Esophagus muscularis mucosa (tissue), 4 donors: ENCODE results near the gene GLIS1. TPM values are rescaled to one million over a fixed set of nuclear protein-coding genes. Genes with fewer than 3 reads are reported as not detected.

Experiments
- DNase-seq: peaks from one replicate; pipeline ENCODE4 v3.0.0-alpha.2; 2017; ENCODE audit errors: extremely low spot score
- H3K27ac ChIP-seq, 4 donors: fragments of 200-600 bp; sonication (generic); replicated peaks in 1 of 4; 1 replicate in 3 of 4; 2 replicates in 1 of 4; pipeline ENCODE4 v1.5.1; 2016 to 2019; ENCODE audit warnings: mild to moderate bottlenecking in 1 of 4
- H3K27me3 ChIP-seq, 4 donors: fragments of 200-600 bp; sonication (generic); one replicate each; pipeline versions ENCODE4 v1.5.1 to v1.6.0; 2016 to 2019
- H3K36me3 ChIP-seq, 4 donors: fragments of 200-600 bp; sonication (generic); one replicate each; pipeline ENCODE4 v1.5.1; 2016 to 2019
- H3K4me1 ChIP-seq, 4 donors: fragments of 200-600 bp; sonication (generic); one replicate each; pipeline ENCODE4 v1.5.1; 2016 to 2019
- H3K4me3 ChIP-seq, 4 donors: fragments of 200-600 bp; sonication (generic); 1 replicate in 2 of 4; 2 replicates in 2 of 4; pipeline ENCODE4 v1.5.1; 2016 to 2019; ENCODE audit warnings: mild to moderate bottlenecking in 4 of 4, moderate library complexity in 1 of 4
- H3K9me3 ChIP-seq, 4 donors: fragments of 200-600 bp; sonication (generic); 1 replicate in 3 of 4; 2 replicates in 1 of 4; pipeline ENCODE4 v1.5.1; 2016 to 2019
- EP300 ChIP-seq: sonication (generic); formaldehyde crosslinking; IDR thresholded peaks from one replicate; pipeline ENCODE4 v1.6.1; 2017; ENCODE audit warnings: antibody characterized with exemption
- POLR2A ChIP-seq: fragments of 450-650 bp; IDR thresholded peaks from one replicate; pipeline ENCODE4 v1.6.1; 2017; ENCODE audit warnings: antibody characterized with exemption, moderate library complexity, mild to moderate bottlenecking, low read depth
- POLR2AphosphoS5 ChIP-seq, 2 donors: sonication (generic); formaldehyde crosslinking; IDR thresholded peaks; one replicate each; pipeline ENCODE4 v1.6.1; 2017; ENCODE audit warnings: antibody characterized with exemption in 2 of 2
- WGBS: methylation state at CpG from one replicate; pipeline ENCODE4 v1.1.5; 2018; 5-methylcytosine and 5-hydroxymethylcytosine counted together
- intact Hi-C: fragments of 100-400 bp; cut with DNase I; formaldehyde crosslinking; loops from one replicate; pipeline ENCODE4 v1.15.1; 2023
- total RNA-seq, 4 donors: library from RNA; depleted of rRNA; stranded (reverse); fragments of >200 nt; gene quantifications; one replicate each; pipeline versions ENCODE4 v1.1.0 to v1.2.1, GENCODE V29; 2016
- TF ChIP-seq, protein P1 (sequence below), 3 experiments: fragments of 200-600 bp in 2 of 3; fragments of 450-650 bp in 1 of 3; sonication (generic) in 2 of 3; IDR thresholded peaks; one replicate each; pipeline ENCODE4 v1.5.1; 2017 to 2019; ENCODE audit warnings: antibody characterized with exemption in 3 of 3, mild to moderate bottlenecking in 2 of 3, moderate library complexity in 1 of 3

The GLIS1 gene
- total RNA-seq, 4 donors from 2014 or later = 0.17 to 0.42 TPM; not detected in 2

DNA sequence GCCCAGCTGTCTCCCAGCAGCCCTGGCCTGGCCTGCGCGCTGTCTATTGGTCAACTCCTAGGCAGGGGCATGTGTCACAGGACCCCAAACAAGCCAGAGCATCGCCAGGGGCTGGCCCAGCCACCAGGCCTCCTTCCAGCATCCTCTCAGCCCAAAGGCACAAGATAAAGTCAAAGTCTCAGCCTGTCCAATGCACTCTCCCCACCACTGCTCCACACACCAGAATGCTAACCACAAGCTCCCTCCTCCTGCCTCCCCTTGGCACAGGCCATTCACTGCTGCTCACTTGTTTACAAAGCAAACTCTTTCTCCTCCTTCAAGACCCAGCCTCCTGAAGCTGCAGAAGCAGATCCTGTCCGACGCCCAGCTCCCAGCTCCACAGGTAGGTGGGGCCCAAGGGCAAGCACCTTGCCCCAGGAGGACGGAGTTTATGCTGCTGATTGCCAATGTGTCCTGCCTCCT lies 146.4 kb downstream of the GLIS1 start:
- DNase-seq = no peak
- intact Hi-C loops = no loop called here
- H3K4me1 ChIP-seq = peaks cover 0 to 11% (median 1%) of the 10 kb centered on the region in 4 donors
- no peak overlapping the region for H3K27ac ChIP-seq
- peaks cover 0 to 18% (median 0%) of the 10 kb centered on the region in 4 donors for H3K27me3 ChIP-seq
- 82% methylated on average over 5 of the region's 6 CpGs for whole genome bisulfite sequencing
- TF ChIP-seq POLR2AphosphoS5 (IDR thresholded peaks at IDR 0.05) (no peak), EP300 (no peak), POLR2A (no peak)
- TF ChIP-seq, protein P1, sequence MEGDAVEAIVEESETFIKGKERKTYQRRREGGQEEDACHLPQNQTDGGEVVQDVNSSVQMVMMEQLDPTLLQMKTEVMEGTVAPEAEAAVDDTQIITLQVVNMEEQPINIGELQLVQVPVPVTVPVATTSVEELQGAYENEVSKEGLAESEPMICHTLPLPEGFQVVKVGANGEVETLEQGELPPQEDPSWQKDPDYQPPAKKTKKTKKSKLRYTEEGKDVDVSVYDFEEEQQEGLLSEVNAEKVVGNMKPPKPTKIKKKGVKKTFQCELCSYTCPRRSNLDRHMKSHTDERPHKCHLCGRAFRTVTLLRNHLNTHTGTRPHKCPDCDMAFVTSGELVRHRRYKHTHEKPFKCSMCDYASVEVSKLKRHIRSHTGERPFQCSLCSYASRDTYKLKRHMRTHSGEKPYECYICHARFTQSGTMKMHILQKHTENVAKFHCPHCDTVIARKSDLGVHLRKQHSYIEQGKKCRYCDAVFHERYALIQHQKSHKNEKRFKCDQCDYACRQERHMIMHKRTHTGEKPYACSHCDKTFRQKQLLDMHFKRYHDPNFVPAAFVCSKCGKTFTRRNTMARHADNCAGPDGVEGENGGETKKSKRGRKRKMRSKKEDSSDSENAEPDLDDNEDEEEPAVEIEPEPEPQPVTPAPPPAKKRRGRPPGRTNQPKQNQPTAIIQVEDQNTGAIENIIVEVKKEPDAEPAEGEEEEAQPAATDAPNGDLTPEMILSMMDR (IDR thresholded peaks at IDR 0.05) = no peak
- H3K4me3 ChIP-seq = no peak overlapping the region
- no peaks in the 10 kb centered on the region for H3K36me3 ChIP-seq
- no peaks in the 10 kb centered on the region for H3K9me3 ChIP-seq

DNA sequence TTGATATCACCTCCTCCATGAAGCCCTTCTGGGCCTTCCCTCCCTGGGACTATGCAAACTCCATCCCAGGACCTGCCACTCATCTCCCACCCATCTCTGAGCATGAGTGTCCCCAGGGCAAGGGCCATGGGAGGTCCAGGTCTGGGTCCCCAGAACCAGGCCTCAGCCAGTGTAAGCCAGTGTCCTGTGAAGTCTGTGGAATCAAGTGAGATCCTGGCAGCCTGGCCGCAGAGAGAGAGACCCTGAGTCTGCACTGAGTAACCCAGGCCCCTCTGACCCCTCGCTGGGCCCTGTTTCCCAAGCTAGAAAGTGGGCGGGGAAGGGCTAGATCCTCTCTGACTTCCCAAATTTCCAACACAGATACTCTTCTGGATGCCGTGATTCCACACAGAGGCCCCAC lies 147.0 kb downstream of the GLIS1 start:
- WGBS = 91% methylated on average over 4 of the region's 4 CpGs
- Histone ChIP-seq H3K4me1 (peaks cover 0 to 11% (median 1%) of the 10 kb centered on the region in 4 donors), H3K9me3 (no peaks in the 10 kb centered on the region), H3K4me3 (no peak overlapping the region), H3K36me3 (no peaks in the 10 kb centered on the region), H3K27me3 (peaks cover 0 to 18% (median 0%) of the 10 kb centered on the region in 4 donors), H3K27ac (peak overlapping the region in 1 of 4 donors; percentile 18)
- TF ChIP-seq POLR2AphosphoS5 (IDR thresholded peaks at IDR 0.05) (no peak), POLR2A (no peak)
- TF ChIP-seq, protein P1 (IDR thresholded peaks at IDR 0.05) = no peak
- no peak for DNase-seq
- intact Hi-C loops = no loop called here

DNA sequence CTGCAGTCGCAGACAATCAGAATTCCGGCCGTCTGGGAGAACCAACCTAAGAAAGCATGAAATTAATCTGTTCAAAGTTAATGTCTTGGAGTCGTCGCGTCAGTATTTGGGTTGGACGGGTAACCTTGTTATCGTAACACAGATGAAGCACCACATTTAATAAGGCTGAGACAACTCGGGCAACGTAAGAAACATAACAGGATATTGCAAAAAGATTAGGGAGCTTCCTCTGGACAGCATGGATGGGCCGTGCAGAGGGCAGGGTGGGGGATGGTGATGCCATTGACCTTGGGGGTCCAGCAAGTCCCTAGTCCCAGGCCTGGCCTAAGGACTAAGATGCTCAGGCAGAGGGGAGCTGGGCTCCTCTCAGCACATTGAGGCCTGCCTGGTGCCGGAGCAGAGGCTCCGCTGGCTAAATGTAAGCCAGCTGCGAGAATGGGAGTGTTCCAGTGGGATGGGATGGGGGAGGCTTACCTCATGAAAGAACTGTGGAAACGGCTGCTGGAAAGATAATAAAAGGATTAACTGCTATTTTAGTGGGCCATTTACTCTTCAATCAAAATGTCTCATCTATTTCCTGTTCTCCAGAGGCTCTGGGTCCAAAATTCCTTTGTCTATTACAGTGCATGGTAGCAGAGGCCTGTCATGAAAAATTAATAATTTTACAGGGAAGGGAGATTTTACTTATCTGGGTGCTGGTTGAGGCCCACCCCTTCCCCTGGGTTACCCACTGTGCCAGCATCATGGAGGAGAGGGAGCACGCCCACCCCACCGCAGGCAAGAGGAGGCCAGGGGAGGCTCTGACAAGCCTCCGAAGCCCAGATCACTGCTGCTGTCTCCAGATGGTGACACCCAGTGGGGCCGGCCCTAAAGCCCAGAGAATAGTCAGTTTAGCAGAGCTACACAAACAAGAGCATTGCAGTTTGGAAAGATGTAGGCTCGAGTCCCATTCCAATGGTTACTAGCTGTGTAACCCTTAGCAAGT lies 148.1 kb downstream of the GLIS1 start:
- DNase-seq = no peak
- H3K4me3 ChIP-seq = no peak overlapping the region
- WGBS = 78% methylated on average over 20 of the region's 20 CpGs
- intact Hi-C loops = no loop called here
- no peaks in the 10 kb centered on the region for H3K36me3 ChIP-seq
- no peak for TF ChIP-seq POLR2AphosphoS5 (IDR thresholded peaks at IDR 0.05)
- TF ChIP-seq, protein P1 (IDR thresholded peaks at IDR 0.05) = no peak
- no peak for TF ChIP-seq POLR2A
- TF ChIP-seq EP300 = no peak
- H3K9me3 ChIP-seq = no peaks in the 10 kb centered on the region
- peaks cover 0 to 16% (median 0%) of the 10 kb centered on the region in 4 donors for H3K27me3 ChIP-seq
- H3K27ac ChIP-seq = peak overlapping the region in 3 of 4 donors; percentile 15 to 23 (median 17)
- H3K4me1 ChIP-seq = peaks cover 0 to 11% (median 1%) of the 10 kb centered on the region in 4 donors

DNA sequence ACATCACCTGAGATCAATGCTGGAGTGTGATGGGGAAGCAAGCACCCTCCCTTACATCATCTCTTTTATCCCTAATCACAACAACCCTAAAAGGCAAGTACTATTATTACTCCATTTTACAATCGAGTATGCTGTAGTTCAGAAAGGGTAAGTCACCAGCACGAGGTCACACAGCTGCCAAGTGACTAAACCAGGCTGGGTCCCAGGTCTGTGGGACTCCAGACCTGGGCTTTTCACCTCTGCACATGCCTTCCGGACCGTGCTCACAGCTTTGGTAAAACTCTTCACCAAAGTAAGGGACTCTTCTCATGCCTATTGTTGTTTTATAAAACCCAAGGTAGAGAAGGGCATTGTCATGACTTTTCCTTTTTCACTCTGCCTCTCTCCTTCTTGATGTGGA lies 148.9 kb downstream of the GLIS1 start:
- Histone ChIP-seq H3K27me3 (peaks cover 0 to 10% (median 0%) of the 10 kb centered on the region in 4 donors), H3K4me1 (peaks cover 0 to 11% (median 1%) of the 10 kb centered on the region in 4 donors), H3K9me3 (no peaks in the 10 kb centered on the region), H3K27ac (peak overlapping the region in 1 of 4 donors; percentile 12), H3K4me3 (no peak overlapping the region), H3K36me3 (no peaks in the 10 kb centered on the region)
- WGBS = 94% methylated on average over 4 of the region's 4 CpGs
- TF ChIP-seq POLR2A (no peak), EP300 (no peak), POLR2AphosphoS5 (IDR thresholded peaks at IDR 0.05) (no peak)
- TF ChIP-seq, protein P1 (IDR thresholded peaks at IDR 0.05) = no peak
- DNase-seq = no peak
- intact Hi-C loops = no loop called here
